Activated CD8-positive, alpha-beta T cell treated with anti-CD3 and anti-CD28 coated beads for 36 hours (primary cell): ENCODE data around the gene ADGRG6. TPM values are rescaled to one million over a fixed set of nuclear protein-coding genes. Genes with fewer than 3 reads are reported as not detected.

Experiments
- ATAC-seq: fragments of 200-7000 bp; cut with Tn5 transposase; one replicate; pipeline ENCODE4 v1.10.0; 2021; ENCODE audit warnings: mild to moderate bottlenecking, moderate library complexity
- CTCF ChIA-PET: fragments of 350-600 bp; sonication (Branson Sonifier 250); formaldehyde crosslinking; loops from one replicate; lab custom pipeline; 2021; ENCODE audit warnings: antibody characterized with exemption; lab: Charles Lee
- POLR2A ChIA-PET: fragments of 350-600 bp; sonication (Branson Sonifier 250); formaldehyde crosslinking; loops from one replicate; lab custom pipeline; 2021; ENCODE audit warnings: antibody characterized with exemption; lab: Charles Lee
- DNase-seq: peaks from one replicate; pipeline ENCODE4 v3.0.0-alpha.2; 2020
- H3K27ac Mint-ChIP-seq: one replicate; pipeline ENCODE4 v1.8.0; 2021; ENCODE audit warnings: mild to moderate bottlenecking, mixed read lengths
- H3K27me3 Mint-ChIP-seq: one replicate; pipeline ENCODE4 v1.8.0; 2021; ENCODE audit warnings: mixed read lengths
- H3K36me3 Mint-ChIP-seq: one replicate; pipeline ENCODE4 v1.8.0; 2021; ENCODE audit warnings: low read depth, mixed read lengths
- H3K4me1 Mint-ChIP-seq: one replicate; pipeline ENCODE4 v1.8.0; 2021; ENCODE audit warnings: low read depth, mixed read lengths
- H3K4me3 Mint-ChIP-seq: one replicate; pipeline ENCODE4 v1.8.0; 2021; ENCODE audit warnings: mild to moderate bottlenecking, moderate library complexity, mixed read lengths
- H3K9me3 Mint-ChIP-seq: one replicate; pipeline ENCODE4 v1.8.0; 2021; ENCODE audit warnings: mixed read lengths
- intact Hi-C: fragments of 100-400 bp; cut with micrococcal nuclease; formaldehyde crosslinking; loops from one replicate; pipeline ENCODE4 v1.10.0; 2022
- total RNA-seq, 2 experiments: library from RNA; stranded (reverse); gene quantifications; one replicate each; pipeline ENCODE4 v1.2.3, GENCODE V29; 2021
- TF ChIP-seq, protein P1 (sequence below): fragments of 200-600 bp; IDR thresholded peaks from one replicate; pipeline ENCODE4 v1.8.0; 2022; ENCODE audit warnings: antibody characterized with exemption, mild to moderate bottlenecking

ADGRG6 gene
- total RNA-seq, 2 experiments from 2014 or later: 1.3 to 1.5 TPM

- Mint-ChIP-seq H3K4me3 (no peak overlapping the region), H3K36me3 (no peaks in the 10 kb centered on the region), H3K9me3 (no peaks in the 10 kb centered on the region), H3K27me3 (peaks cover 2% of the 10 kb centered on the region), H3K4me1 (no peaks in the 10 kb centered on the region), H3K27ac (no peak overlapping the region)
- POLR2A ChIA-PET: no interaction called here
- CTCF ChIA-PET: interaction anchor here (1.2 to 2.1 kb wide), 2 partner anchors 50 to 107 kb away, joined by 3 to 5 read pairs; no protein-coding TSS in a partner anchor
- intact Hi-C loops: no loop called here
- TF ChIP-seq, protein P1, sequence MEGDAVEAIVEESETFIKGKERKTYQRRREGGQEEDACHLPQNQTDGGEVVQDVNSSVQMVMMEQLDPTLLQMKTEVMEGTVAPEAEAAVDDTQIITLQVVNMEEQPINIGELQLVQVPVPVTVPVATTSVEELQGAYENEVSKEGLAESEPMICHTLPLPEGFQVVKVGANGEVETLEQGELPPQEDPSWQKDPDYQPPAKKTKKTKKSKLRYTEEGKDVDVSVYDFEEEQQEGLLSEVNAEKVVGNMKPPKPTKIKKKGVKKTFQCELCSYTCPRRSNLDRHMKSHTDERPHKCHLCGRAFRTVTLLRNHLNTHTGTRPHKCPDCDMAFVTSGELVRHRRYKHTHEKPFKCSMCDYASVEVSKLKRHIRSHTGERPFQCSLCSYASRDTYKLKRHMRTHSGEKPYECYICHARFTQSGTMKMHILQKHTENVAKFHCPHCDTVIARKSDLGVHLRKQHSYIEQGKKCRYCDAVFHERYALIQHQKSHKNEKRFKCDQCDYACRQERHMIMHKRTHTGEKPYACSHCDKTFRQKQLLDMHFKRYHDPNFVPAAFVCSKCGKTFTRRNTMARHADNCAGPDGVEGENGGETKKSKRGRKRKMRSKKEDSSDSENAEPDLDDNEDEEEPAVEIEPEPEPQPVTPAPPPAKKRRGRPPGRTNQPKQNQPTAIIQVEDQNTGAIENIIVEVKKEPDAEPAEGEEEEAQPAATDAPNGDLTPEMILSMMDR: no peak
- ATAC-seq: no peak
- no peak for DNase-seq
Measured at GRCh38 chr6:142339113-142339512, 37.3 kb downstream of the ADGRG6 start.

- intact Hi-C loops: no loop called here
- ATAC-seq (no peak), DNase-seq (no peak)
- H3K9me3 Mint-ChIP-seq: no peaks in the 10 kb centered on the region
- H3K4me1 Mint-ChIP-seq: no peaks in the 10 kb centered on the region
- peaks cover 3% of the 10 kb centered on the region for H3K27me3 Mint-ChIP-seq
- H3K36me3 Mint-ChIP-seq: no peaks in the 10 kb centered on the region
- CTCF ChIA-PET: interaction anchor here (1.2 to 2.1 kb wide), 2 partner anchors 49 to 108 kb away, joined by 3 to 5 read pairs; no protein-coding TSS in a partner anchor
- H3K27ac Mint-ChIP-seq: no peak overlapping the region
- no peak overlapping the region for H3K4me3 Mint-ChIP-seq
- TF ChIP-seq, protein P1: no peak
- POLR2A ChIA-PET: no interaction called here
Measured at GRCh38 chr6:142339968-142340658, 38.3 kb downstream of the ADGRG6 start.

DNA sequence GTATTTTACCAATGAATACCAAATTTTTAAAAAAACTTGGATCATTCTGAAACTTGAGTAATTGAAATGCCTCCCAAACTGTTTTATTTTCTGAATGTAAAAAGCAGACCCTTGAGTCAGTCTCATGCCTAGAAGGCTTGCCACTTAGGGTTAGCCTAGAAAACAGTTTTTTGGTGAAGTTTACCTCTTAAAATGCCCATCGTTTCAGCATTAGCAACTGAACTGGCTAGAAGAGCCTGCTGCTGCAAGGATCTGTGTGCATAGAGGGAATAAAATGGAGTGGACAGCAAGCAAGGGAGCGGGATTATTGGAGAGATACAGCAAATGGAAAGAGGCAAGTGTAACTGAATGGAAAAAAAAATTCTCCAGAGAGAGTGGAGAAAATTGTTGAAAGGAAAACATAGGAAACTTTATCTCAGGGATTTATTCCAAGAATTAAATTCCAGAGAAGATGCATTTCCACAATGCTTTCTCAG, 40.1 kb downstream of the ADGRG6 start:
- no peak overlapping the region for H3K27ac Mint-ChIP-seq
- no peaks in the 10 kb centered on the region for H3K4me1 Mint-ChIP-seq
- H3K27me3 Mint-ChIP-seq: peaks cover 3% of the 10 kb centered on the region
- ATAC-seq (no peak), DNase-seq (no peak)
- POLR2A ChIA-PET: no interaction called here
- intact Hi-C loops: no loop called here
- no peaks in the 10 kb centered on the region for H3K36me3 Mint-ChIP-seq
- H3K9me3 Mint-ChIP-seq: no peaks in the 10 kb centered on the region
- TF ChIP-seq, protein P1: no peak
- no peak overlapping the region for H3K4me3 Mint-ChIP-seq
- CTCF ChIA-PET: no interaction called here

DNA sequence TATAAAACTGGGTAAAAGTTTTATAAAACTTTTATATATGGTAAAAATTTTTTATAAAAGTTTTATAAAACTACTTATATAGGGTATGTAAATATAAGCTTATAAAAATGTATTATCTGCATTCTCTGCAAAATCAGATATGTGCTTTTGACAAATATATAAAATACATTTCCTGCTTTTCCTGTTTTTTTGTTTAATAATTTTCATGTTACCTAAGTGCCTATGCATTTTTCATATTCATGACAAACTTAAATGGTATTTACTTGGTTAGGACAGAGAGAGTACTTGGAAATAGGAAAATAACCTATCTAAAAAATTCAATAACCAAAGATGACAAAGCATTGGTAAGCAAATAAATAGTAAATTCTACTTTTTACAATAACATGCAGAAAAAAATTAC, 41.2 kb downstream of the ADGRG6 start:
- no peak overlapping the region for H3K4me3 Mint-ChIP-seq
- TF ChIP-seq, protein P1: no peak
- CTCF ChIA-PET: no interaction called here

GRCh38 chr6:142343938-142344337, 42.1 kb downstream of the ADGRG6 start:
- Mint-ChIP-seq H3K36me3 (no peaks in the 10 kb centered on the region), H3K27me3 (peaks cover 3% of the 10 kb centered on the region), H3K4me3 (no peak overlapping the region), H3K27ac (no peak overlapping the region), H3K9me3 (no peaks in the 10 kb centered on the region), H3K4me1 (no peaks in the 10 kb centered on the region)
- TF ChIP-seq, protein P1: no peak
- ATAC-seq (no peak), DNase-seq (no peak)
- intact Hi-C loops: no loop called here
- POLR2A ChIA-PET: no interaction called here
- CTCF ChIA-PET: interaction anchor here (0.7 to 1.0 kb wide), 2 partner anchors 12 to 15 kb away, joined by 3 read pairs; no protein-coding TSS in a partner anchor

More for the DNA sequence above, 41.2 kb downstream of the ADGRG6 start:
- intact Hi-C loops: no loop called here
- no peaks in the 10 kb centered on the region for H3K4me1 Mint-ChIP-seq
- H3K36me3 Mint-ChIP-seq: no peaks in the 10 kb centered on the region
- DNase-seq: no peak
- POLR2A ChIA-PET: no interaction called here
- H3K27me3 Mint-ChIP-seq: peaks cover 3% of the 10 kb centered on the region
- ATAC-seq: no peak
- H3K9me3 Mint-ChIP-seq: no peaks in the 10 kb centered on the region
- H3K27ac Mint-ChIP-seq: no peak overlapping the region
